ENCODE data around the gene EPC1.
"Not testable (repeated sequence)": the region's sequence is repeated elsewhere in the genome, so short reads cannot be mapped to it uniquely, and the experiment has no call there.

EPC1 gene, protein sequence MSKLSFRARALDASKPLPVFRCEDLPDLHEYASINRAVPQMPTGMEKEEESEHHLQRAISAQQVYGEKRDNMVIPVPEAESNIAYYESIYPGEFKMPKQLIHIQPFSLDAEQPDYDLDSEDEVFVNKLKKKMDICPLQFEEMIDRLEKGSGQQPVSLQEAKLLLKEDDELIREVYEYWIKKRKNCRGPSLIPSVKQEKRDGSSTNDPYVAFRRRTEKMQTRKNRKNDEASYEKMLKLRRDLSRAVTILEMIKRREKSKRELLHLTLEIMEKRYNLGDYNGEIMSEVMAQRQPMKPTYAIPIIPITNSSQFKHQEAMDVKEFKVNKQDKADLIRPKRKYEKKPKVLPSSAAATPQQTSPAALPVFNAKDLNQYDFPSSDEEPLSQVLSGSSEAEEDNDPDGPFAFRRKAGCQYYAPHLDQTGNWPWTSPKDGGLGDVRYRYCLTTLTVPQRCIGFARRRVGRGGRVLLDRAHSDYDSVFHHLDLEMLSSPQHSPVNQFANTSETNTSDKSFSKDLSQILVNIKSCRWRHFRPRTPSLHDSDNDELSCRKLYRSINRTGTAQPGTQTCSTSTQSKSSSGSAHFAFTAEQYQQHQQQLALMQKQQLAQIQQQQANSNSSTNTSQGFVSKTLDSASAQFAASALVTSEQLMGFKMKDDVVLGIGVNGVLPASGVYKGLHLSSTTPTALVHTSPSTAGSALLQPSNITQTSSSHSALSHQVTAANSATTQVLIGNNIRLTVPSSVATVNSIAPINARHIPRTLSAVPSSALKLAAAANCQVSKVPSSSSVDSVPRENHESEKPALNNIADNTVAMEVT

DNA sequence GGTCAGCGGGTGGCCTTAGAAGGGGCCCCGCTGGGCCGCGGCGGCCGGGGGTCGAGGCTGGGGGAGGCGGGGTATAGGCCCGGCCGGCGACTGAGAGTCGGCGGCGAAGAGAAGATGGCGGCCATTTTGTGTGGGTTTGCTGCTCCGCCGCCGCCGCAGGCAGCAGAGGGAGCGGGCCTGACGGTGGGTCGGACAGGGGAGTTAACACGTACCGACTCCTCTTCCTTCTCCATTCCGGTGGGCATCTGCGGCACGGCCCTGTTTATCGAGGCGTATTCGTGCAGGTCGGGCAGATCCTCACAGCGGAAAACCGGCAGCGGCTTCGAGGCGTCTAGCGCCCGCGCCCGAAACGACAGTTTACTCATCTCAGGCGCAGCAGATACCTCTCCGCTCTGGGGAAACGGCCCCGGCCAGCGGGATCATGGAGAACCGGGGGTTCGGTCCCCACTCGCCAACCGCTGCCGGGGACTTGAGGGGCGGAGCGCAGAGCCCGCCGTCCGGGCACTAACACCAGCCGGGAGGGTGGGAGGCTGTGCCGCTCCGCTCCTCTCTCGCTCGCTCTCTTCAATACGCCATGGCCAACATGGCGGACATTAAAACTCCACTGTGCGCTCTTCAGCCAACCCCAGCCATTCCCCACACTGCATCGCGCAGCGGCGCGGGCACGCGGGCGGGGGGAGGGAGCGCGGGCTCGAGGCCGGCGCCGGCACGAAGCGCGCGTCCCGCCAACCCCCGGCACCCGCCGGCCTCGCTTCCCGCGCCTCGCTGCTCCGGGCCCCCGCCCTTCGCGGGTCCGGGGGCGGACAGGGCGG lies at the start of gene EPC1:
EPC1 (minus strand) TSS at position 608 of the 812 bp plus-strand sequence; CDS start at position 365, 243 bp downstream.
- Mint-ChIP-seq H3K4me3 (peak within 1 kb of the TSS; percentile 94), H3K36me3 (ENCODE audit: low read depth) (peaks cover 31% of the 10 kb centered on the region), H3K9me3 (no peaks in the 10 kb centered on the region), H3K4me1 (ENCODE audit: low read depth) (peaks cover 51% of the 10 kb centered on the region), H3K27ac (peak within 1 kb of the TSS; percentile 99), H3K27me3 (ENCODE audit: low read depth) (no peaks in the 10 kb centered on the region)
- peak; percentile 85 for DNase-seq (ENCODE audit: low spot score)

DNA sequence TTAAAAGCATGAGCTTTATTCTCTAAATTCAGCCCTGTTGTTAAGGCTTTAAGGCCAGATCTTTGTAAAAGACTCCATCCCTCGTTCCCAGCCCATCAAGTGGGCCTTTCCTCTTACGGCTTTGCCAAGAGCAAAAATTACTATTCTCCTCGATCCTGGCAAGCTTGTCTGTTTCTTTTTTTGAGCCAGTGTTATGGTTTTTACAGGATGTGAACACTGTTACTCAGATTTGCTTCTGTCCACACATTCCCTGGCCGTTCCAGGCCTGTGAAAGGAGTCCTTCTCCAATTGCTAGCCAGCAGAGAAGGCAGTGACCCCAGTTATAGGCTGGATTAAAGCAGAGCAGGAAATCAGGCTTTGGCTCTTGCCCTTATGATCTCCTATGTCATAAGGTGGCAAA lies 47.0 kb upstream of the EPC1 start:
- Mint-ChIP-seq H3K27ac (no peak overlapping the region), H3K27me3 (ENCODE audit: low read depth) (no peaks in the 10 kb centered on the region), H3K36me3 (ENCODE audit: low read depth) (no peaks in the 10 kb centered on the region), H3K4me1 (ENCODE audit: low read depth) (no peaks in the 10 kb centered on the region), H3K9me3 (peaks cover 4% of the 10 kb centered on the region), H3K4me3 (no peak overlapping the region)
- no peak for DNase-seq (ENCODE audit: low spot score)

DNA sequence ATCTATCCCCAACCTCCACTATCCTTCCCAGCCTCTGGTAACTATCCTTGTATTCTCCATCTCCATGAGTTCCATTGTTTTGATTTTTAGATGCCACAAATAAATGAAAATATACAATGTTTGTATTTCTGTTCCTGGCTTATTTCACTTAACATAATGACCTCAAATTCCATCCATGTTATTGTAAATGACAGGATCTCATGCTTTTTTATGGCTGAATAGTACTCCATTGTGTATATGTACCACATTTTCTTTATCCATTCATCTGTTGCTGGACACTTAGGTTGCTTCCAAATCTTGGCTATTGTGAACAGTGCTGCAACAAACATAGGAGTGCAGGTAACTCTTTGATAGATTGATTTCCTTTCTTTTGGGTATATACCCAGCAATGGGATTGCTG lies 45.3 kb upstream of the EPC1 start:
- not testable (repeated sequence) for H3K27me3 Mint-ChIP-seq (ENCODE audit: low read depth); DNase-seq (ENCODE audit: low spot score); H3K4me1 Mint-ChIP-seq (ENCODE audit: low read depth); H3K27ac Mint-ChIP-seq; H3K4me3 Mint-ChIP-seq; H3K36me3 Mint-ChIP-seq (ENCODE audit: low read depth); H3K9me3 Mint-ChIP-seq

DNA sequence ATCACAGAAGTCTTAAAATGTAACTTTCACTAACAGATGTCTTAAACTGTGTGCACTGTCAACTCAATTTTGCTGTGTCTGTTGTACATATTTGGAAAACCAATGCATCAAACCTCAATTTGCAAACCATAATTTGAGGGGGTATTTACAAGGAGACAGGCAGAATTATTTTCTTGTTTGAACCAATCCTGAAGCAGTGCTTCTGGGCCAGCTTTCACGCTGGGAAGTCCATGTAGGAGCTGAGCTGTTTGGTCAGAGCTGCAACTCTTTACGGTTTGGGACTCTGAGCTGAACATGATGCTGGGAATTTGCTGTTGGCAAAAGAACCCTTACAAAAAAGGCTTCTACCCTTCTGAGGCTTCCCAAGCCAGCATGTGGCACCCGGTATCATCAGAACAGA lies 43.2 kb upstream of the EPC1 start:
- no peak for DNase-seq (ENCODE audit: low spot score)
- peaks cover 4% of the 10 kb centered on the region for H3K9me3 Mint-ChIP-seq
- no peak overlapping the region for H3K4me3 Mint-ChIP-seq
- no peaks in the 10 kb centered on the region for H3K27me3 Mint-ChIP-seq (ENCODE audit: low read depth)
- peaks cover 7% of the 10 kb centered on the region for H3K4me1 Mint-ChIP-seq (ENCODE audit: low read depth)
- no peaks in the 10 kb centered on the region for H3K36me3 Mint-ChIP-seq (ENCODE audit: low read depth)
- H3K27ac Mint-ChIP-seq = no peak overlapping the region

DNA sequence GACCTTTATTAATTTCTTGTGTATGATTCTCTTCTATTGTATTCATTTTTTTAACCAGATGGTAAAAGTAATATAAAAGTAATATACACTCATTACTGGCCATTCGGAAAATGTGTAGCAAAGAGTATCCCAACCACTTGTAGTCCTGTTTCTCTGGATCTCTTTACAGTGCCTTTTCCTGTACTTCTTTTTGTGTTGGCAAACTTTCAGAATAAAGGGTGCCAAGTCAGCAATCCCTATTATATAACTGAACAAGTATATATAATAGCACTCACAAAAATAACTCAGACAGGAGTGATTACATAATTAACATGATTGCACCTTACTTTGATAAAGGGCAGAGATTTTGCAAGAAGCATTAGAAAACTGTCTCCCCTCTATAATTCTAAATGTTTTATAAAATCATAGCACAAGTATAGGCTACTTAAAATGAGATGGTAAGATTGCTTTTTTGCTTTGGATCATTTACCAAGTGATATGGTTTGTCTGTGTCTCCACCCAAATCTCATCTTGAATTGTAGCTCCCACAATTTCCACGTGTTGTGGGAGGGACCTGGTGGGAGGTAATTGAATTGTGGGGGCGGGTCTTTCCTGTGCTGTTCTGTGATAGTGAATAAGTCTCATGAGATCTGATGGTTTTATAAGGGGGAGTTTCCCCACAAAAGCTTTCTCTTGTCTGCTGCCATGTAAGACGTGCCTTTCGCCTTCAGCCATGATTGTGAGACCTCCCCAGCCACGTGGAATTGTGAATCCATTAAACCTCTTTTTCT lies 41.5 kb upstream of the EPC1 start:
- Mint-ChIP-seq H3K36me3 (ENCODE audit: low read depth) (no peaks in the 10 kb centered on the region), H3K27me3 (ENCODE audit: low read depth) (no peaks in the 10 kb centered on the region), H3K9me3 (peaks cover 4% of the 10 kb centered on the region), H3K27ac (no peak overlapping the region), H3K4me3 (no peak overlapping the region), H3K4me1 (ENCODE audit: low read depth) (peaks cover 7% of the 10 kb centered on the region)
- no peak for DNase-seq (ENCODE audit: low spot score)

DNA sequence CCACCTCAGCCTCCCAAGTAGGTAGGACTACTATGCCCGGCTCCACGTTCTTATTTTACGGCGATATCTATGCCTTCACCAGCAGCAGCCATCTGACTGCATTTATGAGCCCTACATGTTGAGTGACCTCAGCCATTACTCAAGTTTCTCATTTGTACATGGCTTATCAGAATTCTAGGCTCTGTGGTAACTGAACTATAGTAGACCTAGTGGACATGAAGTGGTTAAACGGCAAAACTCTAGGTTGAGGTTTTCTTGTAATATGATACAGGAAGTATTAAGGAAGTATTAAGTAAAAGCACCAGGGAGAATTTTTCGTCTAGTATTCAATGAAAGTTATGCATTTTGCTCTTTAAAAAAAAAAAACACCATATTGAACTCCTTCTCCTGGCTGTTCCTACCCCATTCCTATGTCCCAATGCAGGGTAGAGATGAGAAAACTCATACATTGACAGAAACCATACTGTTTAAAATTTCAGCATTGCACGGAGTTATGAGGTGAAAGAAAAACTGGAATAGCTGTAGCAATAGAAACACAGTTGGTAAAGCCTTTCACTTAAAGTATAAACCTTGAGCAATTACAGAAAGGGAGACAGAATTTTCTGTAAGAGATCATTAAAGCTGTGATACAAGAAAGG lies 39.8 kb upstream of the EPC1 start:
- Mint-ChIP-seq H3K4me1 (ENCODE audit: low read depth) (peaks cover 9% of the 10 kb centered on the region), H3K36me3 (ENCODE audit: low read depth) (no peaks in the 10 kb centered on the region), H3K9me3 (no peaks in the 10 kb centered on the region), H3K27ac (peak overlapping the region; percentile 18), H3K27me3 (ENCODE audit: low read depth) (no peaks in the 10 kb centered on the region), H3K4me3 (peak overlapping the region; percentile 38)
- DNase-seq (ENCODE audit: low spot score) = no peak

DNA sequence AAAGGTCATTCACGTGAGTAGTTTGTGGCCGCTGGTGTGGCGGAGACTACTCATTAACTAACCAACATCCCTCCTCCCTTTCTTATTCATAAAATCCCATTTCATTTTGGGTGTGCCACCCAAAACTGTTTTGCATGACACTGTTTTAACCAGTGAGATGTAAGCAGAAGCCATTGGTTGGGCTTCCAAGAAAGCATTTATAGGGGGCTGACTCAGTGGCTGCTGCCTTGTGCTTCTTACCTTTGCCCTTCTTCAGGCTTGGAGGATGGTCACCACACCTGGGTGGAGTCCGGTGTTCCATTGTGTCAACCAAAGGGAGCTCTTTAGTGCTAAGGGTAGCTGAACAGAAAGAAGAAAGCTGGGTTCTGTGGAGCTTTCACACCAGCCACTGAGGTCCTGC lies 37.2 kb upstream of the EPC1 start:
- no peak overlapping the region for H3K4me3 Mint-ChIP-seq
- DNase-seq (ENCODE audit: low spot score) = no peak
- H3K9me3 Mint-ChIP-seq = no peaks in the 10 kb centered on the region
- H3K4me1 Mint-ChIP-seq (ENCODE audit: low read depth) = peaks cover 13% of the 10 kb centered on the region
- H3K27me3 Mint-ChIP-seq (ENCODE audit: low read depth) = no peaks in the 10 kb centered on the region
- no peak overlapping the region for H3K27ac Mint-ChIP-seq
- no peaks in the 10 kb centered on the region for H3K36me3 Mint-ChIP-seq (ENCODE audit: low read depth)

DNA sequence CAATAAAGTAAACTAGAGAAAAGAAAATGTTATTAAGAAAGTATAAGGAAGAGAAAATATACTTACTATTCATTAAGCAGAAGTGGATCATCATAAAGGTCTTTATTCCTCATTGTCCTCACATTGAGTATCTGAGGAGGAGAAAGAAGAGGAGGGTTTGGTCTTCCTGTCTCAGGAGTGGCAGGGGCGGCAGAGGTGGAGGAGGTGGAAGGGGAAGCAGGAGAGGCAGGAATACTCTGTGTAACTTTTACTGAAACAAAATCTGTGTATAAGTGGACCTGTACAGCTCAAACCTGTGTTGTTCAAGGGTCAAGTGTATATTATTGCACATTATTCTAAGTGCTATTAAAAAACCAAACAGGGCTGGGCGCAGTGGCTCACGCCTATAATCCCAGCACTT lies 34.2 kb upstream of the EPC1 start:
- H3K36me3 Mint-ChIP-seq (ENCODE audit: low read depth) = no peaks in the 10 kb centered on the region
- DNase-seq (ENCODE audit: low spot score) = no peak
- H3K27me3 Mint-ChIP-seq (ENCODE audit: low read depth) = no peaks in the 10 kb centered on the region
- no peak overlapping the region for H3K4me3 Mint-ChIP-seq
- no peak overlapping the region for H3K27ac Mint-ChIP-seq
- no peaks in the 10 kb centered on the region for H3K9me3 Mint-ChIP-seq
- peaks cover 6% of the 10 kb centered on the region for H3K4me1 Mint-ChIP-seq (ENCODE audit: low read depth)

DNA sequence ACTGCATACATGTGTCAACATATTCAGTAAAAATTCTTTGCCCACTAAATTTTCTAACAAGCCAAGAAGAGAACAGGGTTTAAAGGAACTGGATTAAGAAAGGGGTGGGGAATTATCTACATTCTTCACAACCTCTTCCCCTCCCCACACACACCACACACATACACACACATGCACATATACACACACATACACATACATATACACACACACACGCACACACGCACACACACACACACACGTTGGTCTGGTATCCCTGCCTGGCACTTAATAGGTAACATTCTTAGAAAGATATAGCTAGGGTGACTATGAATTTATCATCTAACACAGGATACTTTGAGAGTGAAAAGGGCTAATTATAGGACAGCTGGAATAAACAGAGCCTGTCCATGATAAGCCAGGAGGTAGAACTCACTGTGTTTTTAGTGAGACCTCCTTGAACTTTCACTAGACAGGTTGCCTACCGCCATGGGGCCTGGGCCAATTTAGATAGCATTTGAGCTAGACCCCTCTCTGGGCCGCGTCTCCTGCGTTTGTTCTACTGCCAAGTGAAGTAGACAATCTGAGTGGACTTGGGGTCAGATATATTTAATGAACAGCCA lies 33.1 kb upstream of the EPC1 start:
- peaks cover 11% of the 10 kb centered on the region for H3K4me1 Mint-ChIP-seq (ENCODE audit: low read depth)

DNA sequence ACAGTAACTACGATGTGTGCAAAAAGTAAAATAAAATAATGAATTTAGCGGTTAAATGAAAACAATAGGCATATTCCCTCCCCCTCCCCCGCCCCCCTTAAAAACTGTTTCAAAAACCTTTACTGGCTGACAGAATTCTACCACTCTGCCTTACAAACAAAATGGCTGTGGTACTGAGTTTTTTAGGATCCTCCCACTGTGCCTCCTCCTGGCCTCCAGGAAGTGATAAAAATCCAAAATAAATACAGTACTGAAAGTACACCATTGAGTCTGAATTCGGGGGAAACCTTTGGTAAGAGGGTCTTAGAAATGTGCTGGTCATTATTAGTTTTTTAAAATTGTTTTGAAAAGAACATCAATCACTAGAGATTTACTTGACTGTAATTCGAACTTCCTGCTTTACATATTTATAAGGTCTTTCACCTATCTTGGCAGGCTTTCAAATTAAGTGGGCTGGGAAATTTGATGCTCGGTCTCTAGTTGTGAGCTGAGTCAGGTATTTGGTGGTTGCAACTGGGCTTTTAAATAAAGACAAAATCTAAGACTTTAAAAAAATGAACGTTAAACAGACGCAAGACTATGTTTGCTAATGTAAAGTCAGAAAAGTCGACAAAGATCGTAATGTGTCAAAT lies 32.5 kb upstream of the EPC1 start:
- Mint-ChIP-seq H3K36me3 (ENCODE audit: low read depth) (peaks cover 3% of the 10 kb centered on the region), H3K9me3 (no peaks in the 10 kb centered on the region), H3K27ac (no peak overlapping the region), H3K4me3 (no peak overlapping the region), H3K4me1 (ENCODE audit: low read depth) (peaks cover 13% of the 10 kb centered on the region), H3K27me3 (ENCODE audit: low read depth) (no peaks in the 10 kb centered on the region)
- DNase-seq (ENCODE audit: low spot score) = no peak

More for the DNA sequence above, 33.1 kb upstream of the EPC1 start:
- Mint-ChIP-seq H3K27ac (no peak overlapping the region), H3K4me3 (no peak overlapping the region), H3K9me3 (no peaks in the 10 kb centered on the region), H3K27me3 (ENCODE audit: low read depth) (no peaks in the 10 kb centered on the region), H3K36me3 (ENCODE audit: low read depth) (peaks cover 1% of the 10 kb centered on the region)
- DNase-seq (ENCODE audit: low spot score) = no peak

DNA sequence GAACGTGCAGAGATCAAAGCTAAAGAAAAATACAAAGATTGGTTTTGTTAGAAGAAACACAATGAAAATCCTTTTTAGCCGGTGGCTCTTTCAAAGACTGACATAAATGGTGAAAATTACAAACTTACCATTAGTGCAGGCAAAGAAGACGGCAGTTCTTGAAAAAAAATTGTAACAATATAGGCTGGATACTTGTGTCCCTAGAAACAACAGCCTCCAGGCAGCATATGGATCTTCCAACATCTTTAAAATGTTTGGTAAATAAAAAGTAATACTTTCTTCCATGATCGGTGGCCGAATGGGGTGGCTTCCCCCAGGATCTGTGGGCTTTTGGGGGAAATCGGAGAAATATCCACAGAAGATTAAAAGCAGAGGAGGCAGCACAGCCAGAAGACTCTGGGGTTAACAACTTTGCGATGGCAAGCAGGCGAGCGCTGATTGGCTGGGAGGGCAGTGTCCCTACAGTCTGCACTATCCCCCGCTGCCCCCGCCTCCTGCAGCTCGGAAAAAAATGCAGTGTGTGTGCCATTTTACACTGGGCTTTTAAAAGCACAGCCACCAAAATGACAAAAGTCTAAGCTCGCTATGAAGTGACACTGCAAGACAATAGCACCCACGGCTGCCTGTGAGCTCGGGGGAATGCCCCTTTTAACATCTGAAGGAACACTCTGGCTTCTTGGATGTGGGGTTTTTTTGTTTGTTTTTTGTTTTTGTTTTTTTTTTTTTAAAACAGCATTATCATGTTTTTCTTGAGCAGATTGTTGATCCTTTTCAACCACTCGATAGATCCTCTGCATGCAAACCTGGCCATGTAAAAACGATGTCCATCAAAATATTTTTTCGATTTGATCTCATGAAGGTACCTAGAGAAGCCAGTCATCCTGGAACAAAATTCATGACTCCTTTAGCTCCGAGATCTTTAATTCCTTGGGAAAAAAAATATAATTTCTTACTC lies 31.7 kb upstream of the EPC1 start:
- H3K36me3 Mint-ChIP-seq (ENCODE audit: low read depth) = peaks cover 10% of the 10 kb centered on the region
- DNase-seq (ENCODE audit: low spot score) = peak; percentile 90
- H3K9me3 Mint-ChIP-seq = peaks cover 4% of the 10 kb centered on the region
- H3K4me1 Mint-ChIP-seq (ENCODE audit: low read depth) = peaks cover 20% of the 10 kb centered on the region
- no peak overlapping the region for H3K27ac Mint-ChIP-seq
- H3K27me3 Mint-ChIP-seq (ENCODE audit: low read depth) = no peaks in the 10 kb centered on the region
- no peak overlapping the region for H3K4me3 Mint-ChIP-seq
